ENCODE results near the gene TUBB4A.

TUBB4A gene

DNA sequence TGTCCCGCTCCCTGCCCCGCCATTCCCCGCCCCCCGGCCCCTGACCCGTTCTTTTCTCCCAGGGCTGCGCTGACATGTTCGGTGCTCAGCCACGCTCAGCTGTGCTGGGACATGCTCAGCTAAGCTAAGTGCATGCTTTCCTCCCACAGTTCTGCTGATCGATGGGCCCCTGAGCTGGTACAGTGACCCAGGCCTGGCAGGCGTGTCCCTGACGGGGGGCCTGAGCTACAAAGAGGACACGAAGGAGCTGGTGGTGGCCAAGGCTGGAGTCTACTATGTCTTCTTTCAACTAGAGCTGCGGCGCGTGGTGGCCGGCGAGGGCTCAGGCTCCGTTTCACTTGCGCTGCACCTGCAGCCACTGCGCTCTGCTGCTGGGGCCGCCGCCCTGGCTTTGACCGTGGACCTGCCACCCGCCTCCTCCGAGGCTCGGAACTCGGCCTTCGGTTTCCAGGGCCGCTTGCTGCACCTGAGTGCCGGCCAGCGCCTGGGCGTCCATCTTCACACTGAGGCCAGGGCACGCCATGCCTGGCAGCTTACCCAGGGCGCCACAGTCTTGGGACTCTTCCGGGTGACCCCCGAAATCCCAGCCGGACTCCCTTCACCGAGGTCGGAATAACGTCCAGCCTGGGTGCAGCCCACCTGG lies 32.5 kb upstream of the TUBB4A start:
- TF ChIP-seq, protein P1, sequence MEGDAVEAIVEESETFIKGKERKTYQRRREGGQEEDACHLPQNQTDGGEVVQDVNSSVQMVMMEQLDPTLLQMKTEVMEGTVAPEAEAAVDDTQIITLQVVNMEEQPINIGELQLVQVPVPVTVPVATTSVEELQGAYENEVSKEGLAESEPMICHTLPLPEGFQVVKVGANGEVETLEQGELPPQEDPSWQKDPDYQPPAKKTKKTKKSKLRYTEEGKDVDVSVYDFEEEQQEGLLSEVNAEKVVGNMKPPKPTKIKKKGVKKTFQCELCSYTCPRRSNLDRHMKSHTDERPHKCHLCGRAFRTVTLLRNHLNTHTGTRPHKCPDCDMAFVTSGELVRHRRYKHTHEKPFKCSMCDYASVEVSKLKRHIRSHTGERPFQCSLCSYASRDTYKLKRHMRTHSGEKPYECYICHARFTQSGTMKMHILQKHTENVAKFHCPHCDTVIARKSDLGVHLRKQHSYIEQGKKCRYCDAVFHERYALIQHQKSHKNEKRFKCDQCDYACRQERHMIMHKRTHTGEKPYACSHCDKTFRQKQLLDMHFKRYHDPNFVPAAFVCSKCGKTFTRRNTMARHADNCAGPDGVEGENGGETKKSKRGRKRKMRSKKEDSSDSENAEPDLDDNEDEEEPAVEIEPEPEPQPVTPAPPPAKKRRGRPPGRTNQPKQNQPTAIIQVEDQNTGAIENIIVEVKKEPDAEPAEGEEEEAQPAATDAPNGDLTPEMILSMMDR (IDR thresholded peaks at IDR 0.05; ENCODE audit: low read depth, low read length), result no peak
- no peak overlapping the region for H3K4me3 ChIP-seq (ENCODE audit: low read depth, low read length)

DNA sequence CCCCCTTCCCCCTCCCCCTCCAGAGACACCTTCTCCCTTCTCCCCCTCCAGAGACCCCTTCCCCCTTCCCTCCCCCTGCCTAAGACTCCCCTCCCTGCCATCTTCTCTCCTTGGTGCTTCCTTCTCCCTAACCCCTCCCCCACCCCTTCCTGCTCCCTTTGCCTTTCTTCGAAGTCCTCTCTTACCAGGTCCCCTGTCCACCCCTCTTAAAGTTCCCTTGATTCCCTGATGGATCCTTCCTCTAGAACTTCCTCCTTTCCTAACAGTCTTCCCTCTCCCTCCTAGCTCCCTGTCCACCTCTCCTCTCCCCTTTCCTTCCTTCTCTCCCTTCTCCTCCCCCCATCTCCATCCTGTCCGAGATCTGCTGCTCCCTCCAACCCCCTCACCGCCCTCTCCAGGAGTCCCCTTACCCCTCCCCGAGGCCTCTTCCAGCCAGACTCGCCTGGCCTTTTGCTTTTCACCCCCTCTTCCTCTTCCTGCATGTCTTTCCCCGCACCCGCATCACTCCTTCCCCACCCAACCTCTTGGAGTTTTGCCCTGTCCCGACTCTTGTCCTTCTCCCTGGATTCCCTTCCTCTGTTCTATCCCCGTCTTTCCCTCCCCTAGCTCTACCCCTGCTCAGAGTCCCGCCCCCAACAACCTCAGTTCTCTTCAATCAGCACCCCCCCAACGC lies 31.8 kb upstream of the TUBB4A start:
- H3K4me3 ChIP-seq (ENCODE audit: low read depth, low read length), result no peak overlapping the region

DNA sequence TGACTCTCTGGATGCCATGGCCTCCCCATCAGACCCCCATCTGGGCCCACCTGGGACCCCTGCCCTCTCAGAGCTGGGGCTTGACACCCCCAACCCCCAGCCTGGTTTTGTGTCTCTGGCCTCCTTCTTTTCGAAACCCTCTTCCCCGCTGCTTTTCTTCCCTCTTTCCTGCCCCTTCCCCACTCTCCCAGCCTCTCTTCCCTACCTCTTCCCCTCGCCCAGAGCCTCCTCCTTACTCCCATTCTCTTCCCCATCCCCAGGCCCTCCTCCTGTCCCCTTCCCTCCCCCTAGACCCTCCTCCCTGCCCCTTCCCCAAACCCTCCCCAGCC lies 30.9 kb upstream of the TUBB4A start:
- TF ChIP-seq, protein P1 (IDR thresholded peaks at IDR 0.05; ENCODE audit: low read depth, low read length), result no peak
- H3K4me3 ChIP-seq (ENCODE audit: low read depth, low read length), result no peak overlapping the region

More for the DNA sequence above, 31.8 kb upstream of the TUBB4A start:
- TF ChIP-seq, protein P1 (IDR thresholded peaks at IDR 0.05; ENCODE audit: low read depth, low read length), result no peak

DNA sequence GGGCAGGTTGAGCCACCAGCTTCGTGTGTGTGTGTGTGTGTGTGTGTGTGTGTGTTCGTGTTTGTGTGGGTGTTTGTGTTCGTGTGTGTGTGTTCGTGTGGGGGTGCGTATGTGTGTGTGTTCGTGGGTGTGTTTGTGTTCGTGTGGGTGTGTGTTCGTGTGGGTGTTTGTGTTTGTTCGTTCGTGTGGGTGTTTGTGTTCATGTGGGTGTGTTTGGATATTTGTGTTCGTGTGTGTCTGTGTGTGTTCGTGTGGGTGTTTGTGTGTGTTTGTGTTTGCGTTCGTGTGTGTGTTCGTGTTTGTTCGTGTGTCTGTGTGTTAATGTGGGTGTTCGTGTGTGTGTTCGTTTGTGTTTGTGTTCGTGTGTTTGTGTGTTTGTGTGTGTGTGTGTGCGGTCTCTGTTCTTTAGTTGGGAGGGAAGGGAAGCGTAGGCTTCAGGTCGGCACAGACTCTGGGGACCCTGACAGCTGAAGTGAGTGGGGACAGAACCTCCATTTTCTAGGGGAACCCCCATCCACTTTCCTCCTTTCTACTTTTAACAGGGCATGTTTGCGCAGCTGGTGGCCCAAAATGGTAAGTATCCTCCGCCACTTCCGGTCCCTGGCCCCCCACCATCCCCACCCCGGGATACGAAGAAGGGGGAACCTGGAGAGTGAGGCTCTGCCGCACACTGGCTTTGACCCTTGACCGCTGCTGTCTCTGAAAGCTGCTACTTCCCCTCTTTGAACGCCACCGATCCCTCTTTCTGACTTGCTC lies 30.3 kb upstream of the TUBB4A start:
- peak overlapping the region; percentile 56; the same call in 1 of the 2 replicates for H3K4me3 ChIP-seq (ENCODE audit: low read depth, low read length)
- TF ChIP-seq, protein P1 (IDR thresholded peaks at IDR 0.05; ENCODE audit: low read depth, low read length), result no peak

DNA sequence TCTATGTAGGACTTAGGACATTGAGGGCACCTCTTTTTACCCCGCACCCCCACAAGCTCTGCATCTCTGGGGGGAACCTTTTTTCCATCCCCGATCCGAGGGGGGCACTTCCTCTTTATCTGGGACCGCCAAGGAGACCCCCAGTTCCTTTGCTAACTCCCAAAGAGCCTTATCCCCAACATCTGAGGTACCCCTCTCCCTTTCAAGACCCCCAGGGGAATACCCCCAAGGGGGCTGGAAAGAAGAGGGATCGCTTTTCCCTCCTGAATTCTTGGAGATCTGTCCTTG lies 29.8 kb upstream of the TUBB4A start:
- peak overlapping the region; percentile 56; the same call in 1 of the 2 replicates for H3K4me3 ChIP-seq (ENCODE audit: low read depth, low read length)

DNA sequence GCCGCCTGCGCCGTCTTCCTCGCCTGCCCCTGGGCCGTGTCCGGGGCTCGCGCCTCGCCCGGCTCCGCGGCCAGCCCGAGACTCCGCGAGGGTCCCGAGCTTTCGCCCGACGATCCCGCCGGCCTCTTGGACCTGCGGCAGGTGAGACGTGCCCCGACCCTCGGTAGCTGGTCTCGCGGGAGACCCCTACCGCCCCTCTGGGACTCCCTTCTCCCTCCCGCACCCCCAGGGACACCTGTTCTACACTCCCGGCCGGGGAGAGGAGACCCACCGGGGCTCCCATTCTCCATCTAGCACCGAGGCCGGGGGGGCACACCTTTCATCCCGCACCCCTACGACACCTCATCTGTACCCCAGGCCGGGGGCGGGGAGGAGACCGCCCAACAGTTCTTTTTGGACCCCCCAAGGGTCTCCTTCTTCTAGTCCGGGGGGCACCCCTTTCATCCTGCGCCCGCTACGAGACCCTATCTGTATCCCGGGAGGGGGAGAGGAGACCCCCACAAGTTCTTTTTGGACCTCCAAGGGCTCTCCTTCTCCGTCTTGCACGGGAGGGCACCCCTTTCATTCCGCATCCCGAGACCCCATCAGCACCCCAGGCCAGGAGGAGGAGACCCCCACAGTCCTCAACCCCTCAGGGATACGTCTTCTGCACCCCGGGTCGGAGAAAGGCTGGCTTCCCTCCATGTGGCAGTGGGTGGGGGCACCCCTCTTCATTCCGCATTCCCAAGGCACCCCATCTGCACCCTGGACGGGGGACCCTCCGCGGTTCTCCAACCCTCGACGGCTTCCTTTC lies 29.2 kb upstream of the TUBB4A start:
- TF ChIP-seq, protein P1 (IDR thresholded peaks at IDR 0.05; ENCODE audit: low read depth, low read length), result no peak
- peak overlapping the region; percentile 56 for H3K4me3 ChIP-seq (ENCODE audit: low read depth, low read length)

More for the DNA sequence above, 29.8 kb upstream of the TUBB4A start:
- TF ChIP-seq, protein P1 (IDR thresholded peaks at IDR 0.05; ENCODE audit: low read depth, low read length), result no peak

Data from WI38 (cell line).